ENCODE results near the gene DEFB129. TPM values are rescaled to one million over a fixed set of nuclear protein-coding genes. Genes with fewer than 3 reads are reported as not detected.
"Not testable (repeated sequence)": the region's sequence is repeated elsewhere in the genome, so short reads cannot be mapped to it uniquely, and the experiment has no call there.

DEFB129 gene
- not detected for total RNA-seq

DNA sequence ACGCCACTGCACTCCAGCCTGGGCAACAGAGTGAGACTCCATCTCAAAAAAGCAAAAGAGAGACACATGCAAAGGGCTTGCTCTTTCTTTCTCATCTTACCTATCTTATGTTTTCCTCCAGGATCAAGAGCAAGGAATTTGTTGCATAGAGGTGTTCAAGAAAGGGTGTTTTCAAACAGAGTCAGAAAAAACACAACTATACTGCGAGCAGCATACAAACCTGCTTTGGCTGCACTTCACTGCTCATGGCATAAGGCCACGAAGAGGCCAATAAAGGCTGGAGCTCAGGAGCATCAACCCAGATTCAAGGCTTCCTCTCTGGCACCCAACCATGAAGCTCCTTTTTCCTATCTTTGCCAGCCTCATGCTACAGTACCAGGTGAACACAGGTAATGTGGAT lies at the start of gene DEFB129:
DEFB129 (plus strand) TSS at position 301 of the 400 bp plus-strand sequence; CDS start at position 332, 31 bp downstream.
- no peak for DNase-seq (ENCODE audit: low spot score)

- DNase-seq (ENCODE audit: low spot score), result no peak
Observed at GRCh38 chr20:184288-184687, 42.8 kb upstream of the DEFB129 start.

GRCh38 chr20:187733-188132 lies 39.3 kb upstream of the DEFB129 start:
- DNase-seq (ENCODE audit: low spot score), result no peak

DNA sequence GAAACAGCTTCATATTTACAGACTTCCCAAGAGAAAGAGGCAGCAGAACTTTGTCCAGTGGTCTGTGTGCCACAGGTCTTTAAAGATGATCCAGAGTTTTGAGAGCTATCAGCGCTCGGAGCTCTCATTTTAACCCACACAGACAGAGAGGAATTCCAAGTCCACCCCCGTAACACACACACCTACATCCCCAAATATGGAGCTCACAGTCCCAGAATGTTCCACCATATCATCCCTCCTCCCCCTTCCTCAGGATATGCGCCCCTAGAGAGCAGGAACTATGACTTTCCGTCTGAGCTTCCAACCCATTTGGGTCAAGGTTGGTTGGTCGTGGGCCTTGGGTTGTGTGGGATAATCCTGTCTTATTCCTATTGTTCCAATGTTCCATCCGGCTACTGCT lies 37.4 kb upstream of the DEFB129 start, which contains the start of gene DEFB128:
DEFB128 (minus strand) TSS at position 101 of the 400 bp plus-strand sequence; CDS start at position 13, 88 bp downstream.
- no peak for DNase-seq (ENCODE audit: low spot score)

- DNase-seq (ENCODE audit: low spot score), result no peak
Observed at GRCh38 chr20:198225-198624, 28.8 kb upstream of the DEFB129 start.

- DNase-seq (ENCODE audit: low spot score), result no peak
Observed at GRCh38 chr20:199996-200395, 27.1 kb upstream of the DEFB129 start.

GRCh38 chr20:203630-204029 lies 23.4 kb upstream of the DEFB129 start:
- DNase-seq (ENCODE audit: low spot score), result not testable (repeated sequence)

- DNase-seq (ENCODE audit: low spot score), result no peak
Observed at GRCh38 chr20:208942-209566, 18.0 kb upstream of the DEFB129 start.

- DNase-seq (ENCODE audit: low spot score), result no peak
Observed at GRCh38 chr20:210809-211502, 16.1 kb upstream of the DEFB129 start.

DNA sequence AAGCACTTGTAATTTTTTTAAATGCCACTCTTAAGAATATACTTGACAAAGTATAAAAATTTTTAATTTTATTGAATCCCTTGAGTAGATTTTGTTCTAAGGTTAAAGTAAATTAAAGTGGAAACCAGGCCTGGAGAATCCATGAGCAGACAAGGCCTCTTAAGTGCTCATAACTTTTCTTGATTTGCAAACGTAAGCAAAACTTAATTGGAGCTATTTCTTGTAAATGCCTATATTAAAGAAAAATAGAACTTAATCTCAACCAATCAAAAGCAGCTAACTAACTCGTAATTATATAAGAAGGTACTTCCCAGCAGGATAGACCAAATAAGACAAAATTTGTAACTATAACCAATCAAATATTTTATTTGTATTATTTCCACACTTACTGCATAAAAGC lies 12.7 kb upstream of the DEFB129 start:
- no peak for DNase-seq (ENCODE audit: low spot score)

- DNase-seq (ENCODE audit: low spot score), result no peak
Observed at GRCh38 chr20:215796-216195, 11.3 kb upstream of the DEFB129 start.

DNA sequence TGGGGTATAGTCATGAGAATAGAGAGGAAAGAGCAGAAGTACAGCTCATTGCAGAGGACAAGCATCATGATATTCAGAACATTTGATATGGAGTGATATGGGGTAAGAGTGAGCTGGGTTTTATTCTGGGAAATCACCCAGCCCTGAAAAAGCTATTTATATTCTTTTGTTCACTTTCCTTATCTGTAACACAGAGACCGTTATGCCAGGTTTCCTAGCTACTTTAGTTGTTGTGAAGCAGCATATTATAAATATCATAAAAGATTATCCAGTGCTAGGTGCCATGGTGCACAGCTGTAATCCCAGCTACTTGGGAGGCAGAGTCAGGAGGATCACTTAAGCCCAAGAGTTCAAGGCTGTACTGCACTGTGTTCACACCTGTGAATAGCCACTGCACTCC lies 9.8 kb upstream of the DEFB129 start:
- no peak for DNase-seq (ENCODE audit: low spot score)

DNA sequence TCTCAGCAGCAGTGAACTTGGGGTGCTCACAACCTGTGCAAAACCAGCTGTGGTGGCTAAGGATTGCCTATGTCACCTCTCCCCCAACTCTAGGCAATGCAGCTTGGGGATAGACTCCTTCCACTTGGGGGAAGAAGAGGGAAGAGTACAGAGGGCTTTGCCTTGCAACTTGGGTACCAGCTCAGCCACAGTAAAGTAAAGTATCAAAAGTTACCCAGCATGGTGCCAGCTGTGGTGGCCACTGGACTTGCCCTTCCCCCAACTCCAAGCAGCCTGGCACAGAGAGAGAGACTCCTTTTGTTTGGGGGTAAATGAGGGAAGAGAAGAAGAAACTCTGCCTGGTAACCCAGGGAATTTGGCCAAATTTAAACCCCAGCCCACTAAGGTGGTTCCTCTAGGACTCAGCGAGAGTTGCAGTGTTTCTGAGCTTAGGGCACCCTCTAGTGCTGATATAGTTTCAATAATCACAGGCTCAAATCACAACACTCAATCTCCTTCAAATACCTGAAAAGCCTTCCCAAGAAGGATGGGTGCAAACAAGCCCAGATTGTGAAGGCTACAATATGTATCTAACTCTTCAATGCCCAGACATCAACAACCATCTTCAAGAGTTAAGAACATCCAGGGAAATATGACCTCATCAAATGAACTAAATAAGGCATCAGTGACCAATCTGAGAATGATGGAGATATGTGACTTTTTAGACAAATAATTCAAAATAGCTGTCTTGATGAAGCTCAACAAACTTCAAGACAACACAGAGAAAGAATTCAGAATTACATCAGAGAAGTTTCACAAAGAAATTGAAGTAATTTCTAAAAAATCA lies 7.6 kb upstream of the DEFB129 start:
- no peak for DNase-seq (ENCODE audit: low spot score)

DNA sequence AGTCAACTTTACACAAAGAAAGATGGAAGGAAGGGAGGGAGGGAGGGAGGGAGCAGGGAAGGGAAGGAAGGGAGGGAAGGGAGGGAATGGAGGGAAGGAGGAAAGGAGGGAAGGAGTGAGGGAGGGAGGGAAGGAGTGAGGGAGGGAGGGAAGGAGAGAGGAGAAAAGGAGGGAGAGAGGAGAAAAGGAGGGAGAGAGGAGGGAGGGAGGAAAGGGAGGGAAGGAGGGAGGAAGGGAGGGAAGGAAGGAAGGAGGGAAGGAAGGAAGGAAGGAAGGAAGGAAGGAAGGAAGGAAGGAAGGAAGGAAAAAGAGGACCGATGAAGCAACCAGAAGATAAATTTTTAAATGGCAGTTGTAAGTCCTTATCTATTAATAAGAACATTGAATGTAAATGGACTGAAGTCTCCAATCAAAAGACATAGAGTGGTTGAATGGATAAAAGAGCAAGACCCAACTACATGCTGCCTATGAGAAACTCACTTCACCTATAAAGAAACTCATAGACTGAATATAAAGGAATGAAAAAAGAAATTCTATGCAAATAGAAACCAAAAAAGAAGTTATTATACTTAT lies 5.7 kb upstream of the DEFB129 start:
- DNase-seq (ENCODE audit: low spot score), result no peak

- not testable (repeated sequence) for DNase-seq (ENCODE audit: low spot score)
Observed at GRCh38 chr20:225879-226278, 1.2 kb upstream of the DEFB129 start.

DNA sequence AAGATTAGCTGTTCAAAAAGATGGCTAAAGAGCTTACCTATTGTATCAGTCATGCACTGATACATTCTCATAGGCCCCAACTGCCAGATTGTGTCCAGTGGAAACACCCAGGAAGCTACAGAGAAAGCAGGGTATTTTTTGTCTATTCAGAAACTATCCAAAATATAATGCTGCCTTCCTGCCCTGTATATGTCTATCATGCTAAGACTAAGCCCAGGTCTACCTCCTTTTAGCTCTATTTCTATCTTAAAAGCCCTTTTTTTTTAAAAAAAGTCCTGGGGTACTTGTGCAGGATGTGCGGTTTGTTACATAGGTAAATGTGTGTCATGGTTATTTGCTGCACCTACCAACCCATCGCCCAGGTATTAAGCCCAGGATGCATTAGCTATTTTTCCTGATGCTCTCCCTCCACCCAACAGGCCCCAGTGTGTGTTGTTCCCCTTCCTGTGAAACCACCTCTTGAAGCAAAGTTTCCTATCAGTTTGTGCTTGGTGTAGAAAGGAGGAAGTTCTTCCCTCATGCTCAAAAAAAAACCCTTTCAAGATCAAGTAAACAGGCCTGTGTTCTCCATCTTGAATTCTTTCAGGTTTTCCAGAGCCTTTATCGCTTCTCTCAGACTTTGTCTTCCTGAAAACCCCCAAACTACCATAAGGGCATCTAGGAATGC lies 514 bp downstream of the DEFB129 start:
- no peak for DNase-seq (ENCODE audit: low spot score)

GRCh38 chr20:235891-236290 lies 8.8 kb downstream of the DEFB129 start:
- no peak for DNase-seq (ENCODE audit: low spot score)

DNA sequence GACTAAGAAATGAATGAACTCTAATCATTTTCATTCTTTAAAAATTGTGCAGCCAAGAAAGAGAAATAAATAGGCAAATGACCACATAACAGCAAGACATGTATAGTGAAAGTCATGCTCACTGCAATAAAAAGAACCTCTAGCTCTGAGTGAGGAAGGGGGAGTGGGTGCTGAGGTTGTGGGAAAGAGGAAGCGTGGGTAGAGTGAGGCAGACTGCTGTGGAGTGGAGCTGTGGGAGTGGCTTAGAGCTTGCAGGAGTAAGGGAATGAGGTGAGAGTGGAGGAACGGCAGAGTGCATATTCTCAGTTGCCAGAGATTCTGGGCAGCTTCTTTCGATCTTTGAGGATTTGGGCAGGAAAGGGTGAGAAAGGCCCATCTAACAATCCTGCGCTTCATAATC lies 10.4 kb downstream of the DEFB129 start:
- no peak for DNase-seq (ENCODE audit: low spot score)

DNA sequence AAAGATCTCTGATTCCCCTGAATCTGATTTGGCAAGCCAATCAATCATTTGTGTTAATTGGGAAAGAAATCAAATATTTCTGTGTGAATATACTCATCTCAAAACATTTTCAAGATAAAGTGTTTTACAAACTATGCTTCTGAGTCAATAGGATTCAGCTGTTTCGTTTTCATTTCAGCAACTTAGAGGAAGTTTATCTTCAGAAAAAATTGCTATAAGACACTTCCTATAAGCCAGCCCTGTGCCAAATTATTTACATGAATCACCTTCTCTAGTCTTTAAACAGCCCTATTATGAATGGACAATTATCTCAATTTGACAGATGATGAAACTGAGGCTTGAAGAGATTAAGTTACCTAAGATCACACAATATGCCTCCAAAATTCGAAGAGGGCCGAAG lies 10.9 kb downstream of the DEFB129 start:
- no peak for DNase-seq (ENCODE audit: low spot score)

DNA sequence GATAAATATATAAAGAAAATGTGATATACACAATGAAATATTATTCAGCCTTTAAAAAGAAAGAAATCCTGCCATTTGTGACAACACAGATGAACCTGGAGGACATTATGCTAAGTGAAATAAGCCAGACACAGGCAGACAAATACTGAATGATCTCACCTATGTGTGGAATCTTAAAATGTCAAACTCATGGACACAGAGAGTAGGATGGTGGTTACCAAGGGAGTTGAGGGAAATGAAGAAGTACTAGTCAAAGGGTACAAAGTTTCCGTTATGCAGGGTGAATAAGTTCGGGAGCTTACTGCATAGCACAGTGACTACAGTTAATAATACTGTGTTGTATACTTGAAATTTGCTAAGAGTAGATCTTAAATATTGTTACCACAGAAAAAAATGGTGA lies 15.8 kb downstream of the DEFB129 start:
- no peak for DNase-seq (ENCODE audit: low spot score)

DNA sequence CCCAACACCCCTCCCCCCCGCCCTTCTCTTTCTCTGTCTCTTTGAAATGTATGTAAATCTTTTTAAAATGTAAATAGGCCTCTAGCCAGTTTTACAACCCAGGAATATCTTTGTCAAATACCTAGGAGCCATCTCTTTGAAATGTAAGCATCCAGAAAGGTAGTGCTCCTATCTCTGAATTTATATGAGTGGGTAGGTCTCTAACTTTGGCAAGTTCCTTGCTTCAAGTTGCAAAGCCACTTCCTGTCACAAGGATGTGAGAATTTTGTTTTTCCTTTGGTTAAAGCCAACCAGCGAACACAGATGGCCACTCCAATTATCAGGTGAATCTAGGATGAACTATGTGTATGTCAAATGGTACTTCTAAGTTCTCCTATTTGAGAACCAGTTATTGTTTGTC lies 24.3 kb downstream of the DEFB129 start:
- no peak for DNase-seq (ENCODE audit: low spot score)

- no peak for DNase-seq (ENCODE audit: low spot score)
Observed at GRCh38 chr20:252801-253200, 25.7 kb downstream of the DEFB129 start.

Data from ureter (tissue), 1 donor.